ENCODE results near the gene DACT2. TPM values are rescaled to one million over a fixed set of nuclear protein-coding genes. Genes with fewer than 3 reads are reported as not detected.

DACT2 gene
- total RNA-seq, 1 donor from 2014 or later = 2.5 TPM

DNA sequence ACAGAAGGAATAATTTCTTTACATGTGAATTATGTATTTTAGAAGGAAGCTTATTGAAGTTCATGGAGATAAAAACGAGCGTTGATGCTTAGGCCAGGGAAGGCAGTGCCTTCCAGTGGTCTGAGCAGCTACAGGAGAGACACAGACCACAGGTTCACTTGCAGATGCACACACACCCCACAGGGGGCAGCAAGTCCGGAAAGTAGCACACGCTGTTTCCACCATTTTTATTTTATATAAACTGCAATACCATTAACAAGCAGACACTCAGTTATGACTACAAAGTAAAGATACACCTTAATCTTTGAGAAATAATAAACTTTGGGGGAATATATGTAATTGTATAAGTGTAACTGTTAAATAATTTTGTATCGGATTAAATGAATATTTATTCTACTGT is 13.5 kb upstream of the DACT2 start:
- peak; percentile 40 for ATAC-seq
- H3K27me3 ChIP-seq = no peaks in the 10 kb centered on the region
- H3K4me3 ChIP-seq = no peak overlapping the region
- DNase-seq = no peak
- no peak overlapping the region for H3K27ac ChIP-seq
- no peaks in the 10 kb centered on the region for H3K4me1 ChIP-seq
- intact Hi-C loops (cut with DNase I) = no loop called here
- no peaks in the 10 kb centered on the region for H3K36me3 ChIP-seq
- no peaks in the 10 kb centered on the region for H3K9me3 ChIP-seq
- TF ChIP-seq, protein P1, sequence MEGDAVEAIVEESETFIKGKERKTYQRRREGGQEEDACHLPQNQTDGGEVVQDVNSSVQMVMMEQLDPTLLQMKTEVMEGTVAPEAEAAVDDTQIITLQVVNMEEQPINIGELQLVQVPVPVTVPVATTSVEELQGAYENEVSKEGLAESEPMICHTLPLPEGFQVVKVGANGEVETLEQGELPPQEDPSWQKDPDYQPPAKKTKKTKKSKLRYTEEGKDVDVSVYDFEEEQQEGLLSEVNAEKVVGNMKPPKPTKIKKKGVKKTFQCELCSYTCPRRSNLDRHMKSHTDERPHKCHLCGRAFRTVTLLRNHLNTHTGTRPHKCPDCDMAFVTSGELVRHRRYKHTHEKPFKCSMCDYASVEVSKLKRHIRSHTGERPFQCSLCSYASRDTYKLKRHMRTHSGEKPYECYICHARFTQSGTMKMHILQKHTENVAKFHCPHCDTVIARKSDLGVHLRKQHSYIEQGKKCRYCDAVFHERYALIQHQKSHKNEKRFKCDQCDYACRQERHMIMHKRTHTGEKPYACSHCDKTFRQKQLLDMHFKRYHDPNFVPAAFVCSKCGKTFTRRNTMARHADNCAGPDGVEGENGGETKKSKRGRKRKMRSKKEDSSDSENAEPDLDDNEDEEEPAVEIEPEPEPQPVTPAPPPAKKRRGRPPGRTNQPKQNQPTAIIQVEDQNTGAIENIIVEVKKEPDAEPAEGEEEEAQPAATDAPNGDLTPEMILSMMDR (IDR thresholded peaks at IDR 0.05) = peak; percentile 17

DNA sequence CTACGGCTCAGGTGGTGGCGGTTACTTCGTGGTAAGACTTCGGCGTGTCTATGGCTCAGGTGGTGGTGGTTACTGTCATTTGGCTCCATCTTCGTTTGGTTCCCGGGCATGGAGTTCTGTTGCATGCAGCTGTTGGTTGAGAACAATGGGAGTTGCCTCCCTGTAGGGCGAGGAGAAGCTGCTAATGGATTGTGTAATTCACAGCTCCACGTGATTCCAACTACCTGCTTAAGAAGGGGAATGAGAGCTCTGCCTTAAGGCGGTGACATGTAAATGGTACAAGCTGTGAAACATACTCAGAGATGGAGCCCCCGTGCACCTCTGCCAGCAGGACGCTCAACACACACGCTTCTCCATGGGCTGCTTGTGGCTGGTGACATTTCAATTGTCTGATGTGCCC is 12.4 kb upstream of the DACT2 start:
- Histone ChIP-seq H3K4me1 (no peaks in the 10 kb centered on the region), H3K27ac (no peak overlapping the region), H3K4me3 (no peak overlapping the region), H3K9me3 (no peaks in the 10 kb centered on the region), H3K36me3 (no peaks in the 10 kb centered on the region), H3K27me3 (no peaks in the 10 kb centered on the region)
- intact Hi-C loops (cut with DNase I) = no loop called here
- ATAC-seq = peak; percentile 74
- DNase-seq = no peak
- TF ChIP-seq, protein P1 (IDR thresholded peaks at IDR 0.05) = no peak

DNA sequence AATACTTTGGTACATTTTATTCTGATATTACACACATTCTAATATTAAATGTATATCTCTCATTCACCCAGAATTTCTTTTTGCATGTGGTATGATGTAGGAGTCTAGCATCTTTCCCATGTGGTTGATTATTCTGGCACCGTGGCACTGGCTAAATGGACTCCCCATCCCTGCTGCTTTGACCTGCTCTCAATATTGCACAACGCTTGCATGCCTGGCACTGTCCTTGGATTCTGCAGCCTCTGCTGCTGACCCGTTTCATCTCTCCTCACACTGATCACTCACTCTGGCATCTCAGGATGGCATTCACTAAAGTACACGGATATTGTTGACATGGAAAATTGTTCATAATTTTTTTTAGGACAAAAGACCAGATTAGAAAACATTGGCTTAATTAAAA is 11.5 kb upstream of the DACT2 start:
- H3K27me3 ChIP-seq = no peaks in the 10 kb centered on the region
- no peaks in the 10 kb centered on the region for H3K9me3 ChIP-seq
- H3K4me3 ChIP-seq = no peak overlapping the region
- H3K36me3 ChIP-seq = no peaks in the 10 kb centered on the region
- DNase-seq (no peak), ATAC-seq (no peak)
- no peak overlapping the region for H3K27ac ChIP-seq
- TF ChIP-seq, protein P1 (IDR thresholded peaks at IDR 0.05) = no peak
- no peaks in the 10 kb centered on the region for H3K4me1 ChIP-seq
- intact Hi-C loops (cut with DNase I) = no loop called here

DNA sequence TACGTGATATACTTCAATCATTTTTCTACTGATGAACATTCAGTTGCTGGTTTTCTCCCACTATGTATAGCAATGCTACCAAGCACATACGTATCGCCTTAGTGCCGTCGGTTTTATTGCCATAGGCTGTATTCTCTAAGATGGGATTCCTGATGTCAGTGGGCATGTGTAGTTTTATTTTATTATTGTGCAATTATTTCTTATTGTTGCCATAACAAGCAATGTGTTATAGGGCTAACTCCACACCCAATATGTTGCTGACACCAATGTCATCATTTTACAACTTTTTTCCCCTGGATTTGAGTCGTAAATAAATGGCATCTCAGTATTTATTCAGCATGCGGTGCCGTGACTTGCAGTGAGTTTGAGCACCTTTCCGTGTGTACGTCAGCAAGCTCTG is 10.8 kb upstream of the DACT2 start:
- H3K9me3 ChIP-seq = no peaks in the 10 kb centered on the region
- intact Hi-C loops (cut with DNase I) = no loop called here
- TF ChIP-seq, protein P1 (IDR thresholded peaks at IDR 0.05) = no peak
- ATAC-seq (no peak), DNase-seq (no peak)
- H3K4me3 ChIP-seq = no peak overlapping the region
- no peaks in the 10 kb centered on the region for H3K4me1 ChIP-seq
- no peaks in the 10 kb centered on the region for H3K36me3 ChIP-seq
- H3K27ac ChIP-seq = no peak overlapping the region
- H3K27me3 ChIP-seq = no peaks in the 10 kb centered on the region

DNA sequence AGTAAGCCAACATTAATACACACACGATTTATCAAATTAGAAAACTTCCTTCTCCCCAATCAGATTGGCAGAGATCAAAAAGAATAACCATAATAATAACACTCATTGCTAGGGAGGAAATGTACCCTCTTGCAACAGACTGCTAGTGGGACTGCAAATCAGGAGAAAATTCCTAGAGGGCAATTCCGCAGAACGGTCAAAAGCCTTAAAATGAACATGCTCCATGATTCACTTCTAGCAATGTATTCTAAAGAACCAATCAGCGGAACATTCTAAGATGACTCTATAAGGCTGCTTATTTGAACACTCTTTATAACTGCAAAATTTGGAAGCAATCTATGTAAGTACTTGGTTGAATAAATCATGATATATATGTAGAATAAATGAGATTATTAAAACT is 8.5 kb upstream of the DACT2 start:
- TF ChIP-seq, protein P1 (IDR thresholded peaks at IDR 0.05) = no peak
- DNase-seq = no peak
- H3K27me3 ChIP-seq = peaks cover 4% of the 10 kb centered on the region
- no peaks in the 10 kb centered on the region for H3K4me1 ChIP-seq
- H3K9me3 ChIP-seq = no peaks in the 10 kb centered on the region
- no peak for ATAC-seq
- H3K4me3 ChIP-seq = no peak overlapping the region
- H3K27ac ChIP-seq = no peak overlapping the region
- no peaks in the 10 kb centered on the region for H3K36me3 ChIP-seq
- intact Hi-C loops (cut with DNase I) = no loop called here

Data from upper lobe of right lung (tissue), 1 donor.